ENCODE results near the gene PHKG2. TPM values are rescaled to one million over a fixed set of nuclear protein-coding genes. Genes with fewer than 3 reads are reported as not detected.

PHKG2 gene
- total RNA-seq, 3 donors from 2014 or later, result 31.1 to 34.5 (median 31.9) TPM

GRCh38 chr16:30782486-30783279, 34.5 kb downstream of the PHKG2 start:
- H3K4me3 Mint-ChIP-seq, result no peak overlapping the region
- DNase-seq, result no peak
- ATAC-seq, result no peak
- peaks cover 13% of the 10 kb centered on the region for H3K27me3 Mint-ChIP-seq (ENCODE audit: low read depth)
- H3K4me1 Mint-ChIP-seq (ENCODE audit: low read depth), result peaks cover 13% of the 10 kb centered on the region
- no peaks in the 10 kb centered on the region for H3K36me3 Mint-ChIP-seq (ENCODE audit: insufficient read depth)
- no peaks in the 10 kb centered on the region for H3K9me3 Mint-ChIP-seq

- Mint-ChIP-seq H3K4me3 (no peak overlapping the region), H3K27me3 (ENCODE audit: low read depth) (peaks cover 19% of the 10 kb centered on the region), H3K9me3 (no peaks in the 10 kb centered on the region), H3K36me3 (ENCODE audit: insufficient read depth) (no peaks in the 10 kb centered on the region), H3K4me1 (ENCODE audit: low read depth) (peaks cover 14% of the 10 kb centered on the region)
- no peak for DNase-seq
- no peak for ATAC-seq
Observed at GRCh38 chr16:30783280-30784109, 35.3 kb downstream of the PHKG2 start.

GRCh38 chr16:30784215-30784614, 36.0 kb downstream of the PHKG2 start:
- ATAC-seq (no peak), DNase-seq (no peak)
- peaks cover 14% of the 10 kb centered on the region for H3K4me1 Mint-ChIP-seq (ENCODE audit: low read depth)
- H3K4me3 Mint-ChIP-seq, result no peak overlapping the region
- H3K36me3 Mint-ChIP-seq (ENCODE audit: insufficient read depth), result no peaks in the 10 kb centered on the region
- no peaks in the 10 kb centered on the region for H3K9me3 Mint-ChIP-seq
- peaks cover 22% of the 10 kb centered on the region for H3K27me3 Mint-ChIP-seq (ENCODE audit: low read depth)

GRCh38 chr16:30785126-30786106, 37.2 kb downstream of the PHKG2 start:
- H3K27me3 Mint-ChIP-seq (ENCODE audit: low read depth), result peaks cover 22% of the 10 kb centered on the region
- H3K9me3 Mint-ChIP-seq, result no peaks in the 10 kb centered on the region
- DNase-seq, result no peak
- ATAC-seq, result no peak
- H3K36me3 Mint-ChIP-seq (ENCODE audit: insufficient read depth), result no peaks in the 10 kb centered on the region
- H3K4me1 Mint-ChIP-seq (ENCODE audit: low read depth), result peaks cover 14% of the 10 kb centered on the region
- H3K4me3 Mint-ChIP-seq, result peak overlapping the region; percentile 76

GRCh38 chr16:30786115-30786935, 38.1 kb downstream of the PHKG2 start:
- no peaks in the 10 kb centered on the region for H3K9me3 Mint-ChIP-seq
- no peaks in the 10 kb centered on the region for H3K36me3 Mint-ChIP-seq (ENCODE audit: insufficient read depth)
- peaks cover 22% of the 10 kb centered on the region for H3K27me3 Mint-ChIP-seq (ENCODE audit: low read depth)
- ATAC-seq (peak; percentile 54 to 65), DNase-seq (no peak)
- H3K4me1 Mint-ChIP-seq (ENCODE audit: low read depth), result peaks cover 14% of the 10 kb centered on the region
- peak overlapping the region; percentile 76 for H3K4me3 Mint-ChIP-seq

- Mint-ChIP-seq H3K9me3 (no peaks in the 10 kb centered on the region), H3K36me3 (ENCODE audit: insufficient read depth) (no peaks in the 10 kb centered on the region), H3K4me1 (ENCODE audit: low read depth) (peaks cover 14% of the 10 kb centered on the region), H3K4me3 (peak within 1 kb of the TSS; percentile 85), H3K27me3 (ENCODE audit: low read depth) (peaks cover 22% of the 10 kb centered on the region)
- ATAC-seq (peak; percentile 78), DNase-seq (peak; percentile 29)
Observed at GRCh38 chr16:30786936-30787612, 38.8 kb downstream of the PHKG2 start, which contains the start of gene ZNF629. ZNF629 (minus strand) TSS chr16:30787205; CDS start chr16:30784482, 2,723 bp downstream.

- H3K36me3 Mint-ChIP-seq (ENCODE audit: insufficient read depth), result no peaks in the 10 kb centered on the region
- peaks cover 22% of the 10 kb centered on the region for H3K27me3 Mint-ChIP-seq (ENCODE audit: low read depth)
- peak overlapping the region; percentile 85 for H3K4me3 Mint-ChIP-seq
- H3K9me3 Mint-ChIP-seq, result no peaks in the 10 kb centered on the region
- DNase-seq, result no peak
- no peak for ATAC-seq
- peaks cover 14% of the 10 kb centered on the region for H3K4me1 Mint-ChIP-seq (ENCODE audit: low read depth)
Observed at GRCh38 chr16:30787613-30788378, 39.6 kb downstream of the PHKG2 start.

GRCh38 chr16:30793508-30794069, 45.4 kb downstream of the PHKG2 start:
- no peaks in the 10 kb centered on the region for H3K36me3 Mint-ChIP-seq (ENCODE audit: insufficient read depth)
- ATAC-seq, result no peak
- H3K4me1 Mint-ChIP-seq (ENCODE audit: low read depth), result no peaks in the 10 kb centered on the region
- H3K27me3 Mint-ChIP-seq (ENCODE audit: low read depth), result peaks cover 3% of the 10 kb centered on the region
- no peak overlapping the region for H3K4me3 Mint-ChIP-seq
- DNase-seq, result no peak
- H3K9me3 Mint-ChIP-seq, result no peaks in the 10 kb centered on the region

- Mint-ChIP-seq H3K9me3 (no peaks in the 10 kb centered on the region), H3K36me3 (ENCODE audit: insufficient read depth) (no peaks in the 10 kb centered on the region), H3K4me3 (no peak overlapping the region), H3K27me3 (ENCODE audit: low read depth) (no peaks in the 10 kb centered on the region), H3K4me1 (ENCODE audit: low read depth) (no peaks in the 10 kb centered on the region)
- DNase-seq (no peak), ATAC-seq (no peak)
Observed at GRCh38 chr16:30794634-30795033, 46.4 kb downstream of the PHKG2 start.

- no peaks in the 10 kb centered on the region for H3K27me3 Mint-ChIP-seq (ENCODE audit: low read depth)
- ATAC-seq, result no peak
- H3K4me3 Mint-ChIP-seq, result no peak overlapping the region
- no peak for DNase-seq
- H3K36me3 Mint-ChIP-seq (ENCODE audit: insufficient read depth), result no peaks in the 10 kb centered on the region
- H3K4me1 Mint-ChIP-seq (ENCODE audit: low read depth), result no peaks in the 10 kb centered on the region
- H3K9me3 Mint-ChIP-seq, result no peaks in the 10 kb centered on the region
Observed at GRCh38 chr16:30797670-30798309, 49.6 kb downstream of the PHKG2 start.

Data from activated T-cell treated with anti-CD3 and anti-CD28 coated beads, Interleukin-2, amount 50 U/mL, for 4 hours (primary cell).